Peyer's patch (tissue), 4 donors: ENCODE measurements around the gene ERI2.

ENCODE experiments used
- CTCF ChIP-seq, 6 experiments: fragments of 450-650 bp in 4 of 6; fragments of 200-600 bp in 2 of 6; sonication (generic) in 1 of 6; IDR thresholded peaks; one replicate each; pipeline ENCODE4 v1.5.1; 2017 to 2019; ENCODE audit warnings: antibody characterized with exemption in 6 of 6, mild to moderate bottlenecking in 3 of 6, moderate library complexity in 1 of 6
- POLR2A ChIP-seq, 2 donors: fragments of 450-650 bp; IDR thresholded peaks; one replicate each; pipeline ENCODE4 v1.5.1; 2017; ENCODE audit warnings: antibody characterized with exemption in 2 of 2, mild to moderate bottlenecking in 2 of 2, moderate library complexity in 2 of 2

GRCh38 chr16:20755238-20755637, 51.0 kb downstream of the ERI2 start:
- TF ChIP-seq POLR2A (IDR thresholded peaks at IDR 0.05): no peak
- no peak for TF ChIP-seq CTCF (IDR thresholded peaks at IDR 0.05)
